PC-9 (cell line): ENCODE measurements around the gene RUNX3.

Experiments used
- CTCF ChIP-seq: fragments of 200-600 bp; sonication (generic); conservative IDR thresholded peaks from 2 replicates; pipeline ENCODE4 v1.6.1; 2017; ENCODE audit warnings: mixed run types, antibody characterized with exemption, mild to moderate bottlenecking, moderate library complexity
- EZH2 ChIP-seq: fragments of 200-600 bp; sonication (generic); IDR thresholded peaks from 2 replicates; pipeline ENCODE4 v1.8.0; 2017; ENCODE audit warnings: antibody characterized with exemption, low read depth

GRCh38 chr1:24941564-24941963 lies 11.5 kb upstream of the RUNX3 start:
- TF ChIP-seq CTCF (no peak), EZH2 (no peak)
